KOPT-K1 (cell line): ENCODE results near the gene KRT7.

Source experiments
- H3K27ac ChIP-seq: fragments of 200-600 bp; sonication (generic); 2 replicates; pipeline ENCODE4 v1.5.1; 2016; ENCODE audit warnings: antibody characterized with exemption, mild to moderate bottlenecking, low read depth, low read length; ENCODE audit not compliant: poor library complexity, severe bottlenecking
- H3K36me3 ChIP-seq: fragments of 200-600 bp; sonication (generic); 2 replicates; pipeline ENCODE4 v1.5.1; 2017; ENCODE audit warnings: antibody characterized with exemption, mild to moderate bottlenecking, low read length, moderate library complexity; ENCODE audit not compliant: insufficient read depth
- H3K9me3 ChIP-seq: fragments of 200-600 bp; sonication (generic); 2 replicates; pipeline ENCODE4 v1.5.1; 2017; ENCODE audit warnings: antibody characterized with exemption, low read length, mild to moderate bottlenecking; ENCODE audit not compliant: insufficient read depth, poor library complexity, severe bottlenecking

Gene KRT7

DNA sequence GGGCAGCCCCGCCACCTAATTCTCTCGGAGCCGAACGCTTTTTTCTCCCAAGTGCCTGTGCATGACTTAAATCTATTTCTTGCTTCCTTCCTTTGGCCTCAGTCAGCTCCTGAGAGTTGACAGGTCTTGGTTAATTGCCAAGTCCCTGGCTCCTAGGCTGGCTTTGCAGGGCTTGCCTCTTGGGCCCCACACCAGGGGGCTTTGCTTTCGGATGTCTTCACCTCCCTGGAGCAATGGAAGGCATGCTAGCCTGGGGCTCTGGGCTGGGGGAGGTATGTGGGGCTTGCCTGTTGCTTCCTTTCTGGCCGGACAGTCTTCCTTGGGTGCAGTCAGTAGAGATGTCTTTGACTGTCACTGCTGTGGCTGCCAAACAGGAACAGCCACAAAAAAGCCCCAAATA is 39.1 kb upstream of the KRT7 start:
- no peaks in the 10 kb centered on the region for H3K36me3 ChIP-seq
- no peaks in the 10 kb centered on the region for H3K9me3 ChIP-seq
- no peak overlapping the region for H3K27ac ChIP-seq

DNA sequence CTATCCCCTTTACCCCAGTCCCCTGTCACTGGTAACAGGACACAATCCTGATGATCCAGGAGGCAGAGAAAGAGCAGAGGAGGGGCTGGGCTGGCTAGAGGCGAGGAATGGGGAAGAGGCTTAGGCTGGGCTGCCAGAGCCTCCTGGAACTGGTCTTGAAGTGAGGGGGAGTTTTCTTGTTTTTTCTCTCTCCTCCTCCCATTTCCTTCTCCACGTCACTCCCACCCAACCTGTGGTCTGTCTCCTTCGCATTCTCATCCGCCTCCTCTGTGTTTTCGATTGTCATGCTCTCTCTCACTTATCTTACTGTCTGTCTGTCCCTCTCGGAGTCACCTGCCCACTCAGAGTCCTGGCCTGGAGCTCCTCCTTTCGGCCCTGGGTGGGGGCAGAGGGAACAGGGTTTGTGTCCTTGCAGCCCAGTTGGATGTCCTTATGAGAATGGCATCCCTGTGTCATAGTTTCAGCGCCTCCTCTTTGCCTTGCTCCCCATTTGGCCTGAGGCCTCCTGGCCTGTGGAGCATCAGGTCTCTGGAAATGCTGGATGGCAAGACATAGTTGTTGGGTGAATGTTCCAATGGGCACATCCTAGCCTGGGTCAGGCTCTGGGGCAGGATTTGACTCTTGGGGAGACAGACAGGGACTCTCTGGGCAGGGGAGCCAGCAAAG is 37.8 kb upstream of the KRT7 start:
- H3K36me3 ChIP-seq = no peaks in the 10 kb centered on the region
- no peak overlapping the region for H3K27ac ChIP-seq
- no peaks in the 10 kb centered on the region for H3K9me3 ChIP-seq

DNA sequence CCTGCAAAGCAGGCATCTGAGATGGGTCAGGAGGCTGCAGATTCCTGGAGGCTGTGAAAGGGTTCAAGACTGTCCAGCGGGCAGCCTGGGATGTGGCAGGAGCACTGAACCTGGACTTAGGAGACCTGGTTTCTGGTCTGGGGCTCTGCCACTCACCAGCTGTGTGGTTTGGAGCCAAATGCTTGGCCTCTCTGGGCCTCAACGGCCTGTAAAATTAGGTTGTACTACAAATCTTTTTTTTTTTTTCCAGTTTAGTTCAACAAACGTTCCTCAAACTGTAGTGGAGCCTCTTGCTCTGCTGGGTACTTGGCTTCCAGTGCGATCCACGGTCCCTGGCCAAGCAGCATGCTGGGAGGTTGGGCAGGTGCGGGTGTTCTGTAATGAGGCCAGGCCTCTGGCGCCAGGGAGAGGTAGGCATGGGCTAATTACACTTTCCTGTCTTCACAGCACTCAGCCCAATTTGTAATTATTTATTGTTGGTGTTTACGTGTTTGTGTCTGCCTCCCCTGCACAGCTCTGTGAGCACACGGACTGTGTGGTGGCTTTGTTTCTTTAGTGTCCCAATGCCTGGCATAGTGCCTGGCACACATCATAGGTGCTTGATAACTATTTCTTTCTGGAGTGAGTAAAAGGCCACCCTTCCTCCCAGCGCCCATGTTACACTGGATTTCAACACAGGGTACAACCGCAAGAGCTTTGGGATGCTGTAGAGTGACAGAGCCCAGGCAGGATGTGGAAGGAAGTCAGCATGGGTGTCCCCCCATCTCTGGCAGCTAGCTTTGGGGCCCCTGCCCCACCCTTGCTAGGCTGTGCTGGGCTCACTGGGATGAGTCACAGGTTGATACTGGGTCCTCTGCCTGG is 35.4 kb upstream of the KRT7 start:
- H3K36me3 ChIP-seq = no peaks in the 10 kb centered on the region
- H3K9me3 ChIP-seq = no peaks in the 10 kb centered on the region
- no peak overlapping the region for H3K27ac ChIP-seq

DNA sequence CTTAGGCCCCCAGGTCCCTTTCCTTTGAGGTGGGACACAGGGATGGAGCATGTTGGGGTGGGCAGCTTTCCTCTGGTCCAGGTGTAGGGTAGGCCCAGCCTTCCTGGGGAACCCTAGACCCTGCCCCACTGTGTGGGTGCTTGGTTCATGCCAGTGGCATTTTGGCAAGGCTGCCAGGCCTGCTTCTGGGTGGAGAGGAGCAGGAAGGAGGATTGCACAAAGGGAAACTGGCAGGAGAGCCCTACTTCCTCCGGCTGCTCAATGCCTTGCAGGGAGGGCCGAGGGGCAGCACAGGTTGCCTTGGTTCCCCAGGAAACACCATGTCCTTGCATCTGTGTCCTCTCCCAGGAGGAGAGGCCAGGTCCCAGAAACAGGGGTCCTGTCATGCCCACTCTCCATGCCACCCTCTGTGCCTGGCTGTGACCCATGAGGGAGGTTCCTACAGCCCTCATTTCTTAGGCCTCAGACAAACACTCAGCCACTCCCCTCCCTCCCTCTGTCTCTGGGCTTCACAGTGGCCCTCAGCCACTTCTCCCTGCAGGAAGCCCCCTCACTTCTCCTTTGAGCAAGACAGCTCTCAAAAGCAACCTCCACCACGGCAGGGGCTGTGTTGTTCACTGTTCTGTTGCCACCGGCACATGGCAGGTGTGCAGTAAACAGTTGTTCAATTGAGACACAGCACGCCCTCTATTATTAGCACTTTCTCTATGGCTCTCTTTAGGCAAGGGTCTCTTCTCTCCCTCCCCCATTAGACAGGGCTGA is 34.4 kb upstream of the KRT7 start:
- Histone ChIP-seq H3K36me3 (no peaks in the 10 kb centered on the region), H3K9me3 (no peaks in the 10 kb centered on the region), H3K27ac (no peak overlapping the region)

DNA sequence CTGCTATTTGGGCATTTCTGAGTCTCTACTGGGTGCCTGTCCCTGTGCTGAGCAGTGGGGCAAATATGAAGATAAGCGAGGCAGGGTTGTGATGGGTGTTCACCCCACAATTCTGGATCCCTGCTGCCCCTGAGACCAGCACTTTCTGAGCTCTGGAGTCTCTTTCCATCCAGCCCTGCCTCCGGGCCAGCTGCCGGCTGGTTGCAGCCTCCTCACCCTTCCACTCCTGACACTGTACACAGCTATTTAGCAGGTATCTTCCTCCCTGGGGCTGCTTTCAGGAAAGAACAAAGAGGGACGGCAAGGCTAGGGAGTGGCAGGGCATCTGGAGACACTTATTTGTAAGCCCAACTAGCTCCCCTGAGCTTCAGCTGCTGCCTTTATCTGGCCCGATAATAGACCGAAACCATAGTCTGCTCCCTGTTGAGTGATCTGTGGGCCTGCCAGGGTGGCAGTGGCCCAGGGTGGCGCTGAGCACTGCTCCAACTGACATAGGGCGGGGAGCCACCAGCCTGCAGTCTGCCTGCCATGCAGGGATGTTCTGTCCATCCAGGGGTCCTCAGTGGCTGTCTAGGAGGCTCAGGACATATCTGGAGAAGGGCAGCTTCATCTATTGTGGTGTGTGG is 33.6 kb upstream of the KRT7 start:
- Histone ChIP-seq H3K27ac (no peak overlapping the region), H3K9me3 (no peaks in the 10 kb centered on the region), H3K36me3 (no peaks in the 10 kb centered on the region)

DNA sequence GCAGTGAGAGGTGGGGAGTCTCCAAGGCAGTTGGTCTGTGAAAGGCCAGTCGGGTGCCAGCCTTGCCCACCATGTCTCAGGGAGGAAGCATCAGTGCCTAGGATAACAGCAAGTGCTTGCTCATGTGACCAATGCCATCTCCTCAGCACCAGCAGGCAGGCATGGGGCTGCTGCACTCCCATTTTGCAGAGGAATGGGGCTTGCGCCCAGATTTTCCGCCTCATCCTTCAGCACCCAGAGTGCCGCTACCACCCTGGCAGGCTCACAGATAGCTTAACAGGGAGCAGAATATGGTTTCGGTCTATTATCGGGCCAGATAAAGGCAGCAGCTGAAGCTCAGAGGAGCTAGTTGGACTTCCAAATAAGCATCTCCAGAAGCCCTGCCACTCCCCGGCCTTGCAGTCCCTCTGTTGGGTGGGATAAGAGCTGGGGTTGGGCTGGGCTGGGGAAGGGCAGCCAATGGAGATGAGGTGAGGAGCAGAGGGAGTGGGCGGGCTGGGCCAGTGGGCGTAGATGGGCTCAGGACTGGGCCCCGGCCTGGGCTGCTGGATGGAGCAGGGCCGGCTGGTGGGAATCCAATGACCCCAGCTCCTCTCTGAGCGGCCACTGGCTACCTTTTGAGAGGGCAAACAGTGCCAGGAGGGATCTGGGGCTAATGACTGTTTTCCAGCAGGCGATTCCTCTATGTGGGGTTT is 32.8 kb upstream of the KRT7 start:
- no peaks in the 10 kb centered on the region for H3K9me3 ChIP-seq
- no peak overlapping the region for H3K27ac ChIP-seq
- no peaks in the 10 kb centered on the region for H3K36me3 ChIP-seq

DNA sequence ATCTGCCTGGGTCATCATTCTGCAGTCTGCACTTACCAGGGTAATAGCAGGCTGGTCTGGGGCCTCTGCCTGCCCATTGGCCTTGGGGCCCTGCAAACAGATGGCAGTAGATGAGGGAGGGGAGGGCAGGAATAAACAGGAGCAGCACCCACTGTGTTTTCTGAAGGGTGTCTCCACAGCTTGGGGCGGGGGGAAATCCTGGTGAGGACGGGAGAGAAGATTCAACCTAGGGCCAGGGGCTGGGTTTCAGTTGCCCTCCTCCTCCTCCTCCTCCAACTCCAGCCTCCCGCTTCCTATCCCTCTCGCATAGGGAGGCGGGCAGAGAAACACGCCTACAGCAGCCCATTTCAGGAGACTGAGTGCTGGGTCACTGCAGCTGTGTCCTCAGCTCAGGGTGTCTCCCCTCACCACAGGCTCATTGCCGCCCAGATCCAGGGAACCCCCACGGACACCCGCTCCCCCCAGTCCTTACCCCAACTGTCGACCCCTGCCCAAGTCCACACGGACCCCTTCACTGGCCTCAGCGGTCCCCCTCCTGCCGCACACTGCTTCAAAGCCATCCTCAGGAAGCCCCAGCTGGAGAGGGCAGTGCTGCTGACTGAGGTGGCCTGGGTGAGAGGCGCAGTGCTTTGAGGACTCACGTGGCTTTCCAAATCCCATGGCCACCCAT is 32.1 kb upstream of the KRT7 start:
- no peaks in the 10 kb centered on the region for H3K9me3 ChIP-seq
- no peak overlapping the region for H3K27ac ChIP-seq
- no peaks in the 10 kb centered on the region for H3K36me3 ChIP-seq

DNA sequence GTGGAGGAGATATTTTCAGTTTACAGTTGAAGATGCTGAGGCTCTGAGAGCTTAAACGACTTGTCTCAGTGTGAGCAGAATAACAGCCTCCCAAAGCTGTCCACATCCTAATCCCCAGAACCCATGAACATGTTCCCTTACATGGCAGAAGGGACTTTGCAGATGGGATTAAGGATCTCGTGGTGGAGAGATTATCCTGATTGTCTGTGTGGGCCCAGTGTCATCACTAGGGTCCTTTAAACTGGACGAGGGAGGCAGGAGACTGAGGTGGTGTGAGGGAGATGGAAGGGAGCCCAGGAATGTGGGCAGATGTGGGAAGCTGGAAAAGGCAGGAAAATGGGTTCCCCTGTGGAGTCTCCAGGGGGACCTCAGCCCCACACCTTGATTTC is 31.6 kb upstream of the KRT7 start:
- no peaks in the 10 kb centered on the region for H3K36me3 ChIP-seq
- no peaks in the 10 kb centered on the region for H3K9me3 ChIP-seq
- no peak overlapping the region for H3K27ac ChIP-seq

DNA sequence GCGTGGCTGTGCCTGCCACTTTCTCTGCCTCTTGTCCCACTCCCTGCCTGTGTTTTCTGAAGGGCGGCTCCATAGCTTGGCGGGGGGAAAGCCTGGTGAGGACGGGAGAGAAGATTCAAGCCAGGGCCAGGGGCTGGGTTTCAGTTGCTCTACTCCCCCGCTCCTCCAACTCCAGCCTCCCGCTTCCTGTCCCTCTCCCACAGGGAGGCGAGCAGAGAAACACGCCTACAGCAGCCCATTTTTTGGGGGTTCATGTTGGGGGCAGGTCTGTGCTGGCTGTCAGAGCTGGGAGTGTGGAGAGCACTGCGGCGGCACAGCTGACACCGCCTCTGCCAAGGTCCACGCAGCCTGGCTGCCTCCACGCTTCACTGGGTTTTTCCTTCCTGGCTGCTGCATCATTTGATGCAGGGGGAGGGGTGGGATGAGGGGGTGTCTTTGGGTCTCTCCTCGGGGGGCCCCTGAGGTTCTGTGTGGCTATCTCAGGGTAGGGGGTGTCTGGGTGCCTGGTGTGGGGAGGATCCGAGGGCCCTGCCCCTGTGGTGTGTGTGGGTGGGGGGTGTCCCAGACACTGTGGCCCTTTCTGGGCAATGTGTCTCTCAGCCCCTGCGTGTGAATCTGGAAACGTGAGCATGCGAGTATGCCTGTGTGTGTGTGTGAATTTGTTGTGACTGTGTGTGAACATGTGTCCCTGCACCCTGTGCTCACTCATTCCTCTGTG is 30.5 kb upstream of the KRT7 start:
- Histone ChIP-seq H3K9me3 (no peaks in the 10 kb centered on the region), H3K27ac (no peak overlapping the region), H3K36me3 (no peaks in the 10 kb centered on the region)

DNA sequence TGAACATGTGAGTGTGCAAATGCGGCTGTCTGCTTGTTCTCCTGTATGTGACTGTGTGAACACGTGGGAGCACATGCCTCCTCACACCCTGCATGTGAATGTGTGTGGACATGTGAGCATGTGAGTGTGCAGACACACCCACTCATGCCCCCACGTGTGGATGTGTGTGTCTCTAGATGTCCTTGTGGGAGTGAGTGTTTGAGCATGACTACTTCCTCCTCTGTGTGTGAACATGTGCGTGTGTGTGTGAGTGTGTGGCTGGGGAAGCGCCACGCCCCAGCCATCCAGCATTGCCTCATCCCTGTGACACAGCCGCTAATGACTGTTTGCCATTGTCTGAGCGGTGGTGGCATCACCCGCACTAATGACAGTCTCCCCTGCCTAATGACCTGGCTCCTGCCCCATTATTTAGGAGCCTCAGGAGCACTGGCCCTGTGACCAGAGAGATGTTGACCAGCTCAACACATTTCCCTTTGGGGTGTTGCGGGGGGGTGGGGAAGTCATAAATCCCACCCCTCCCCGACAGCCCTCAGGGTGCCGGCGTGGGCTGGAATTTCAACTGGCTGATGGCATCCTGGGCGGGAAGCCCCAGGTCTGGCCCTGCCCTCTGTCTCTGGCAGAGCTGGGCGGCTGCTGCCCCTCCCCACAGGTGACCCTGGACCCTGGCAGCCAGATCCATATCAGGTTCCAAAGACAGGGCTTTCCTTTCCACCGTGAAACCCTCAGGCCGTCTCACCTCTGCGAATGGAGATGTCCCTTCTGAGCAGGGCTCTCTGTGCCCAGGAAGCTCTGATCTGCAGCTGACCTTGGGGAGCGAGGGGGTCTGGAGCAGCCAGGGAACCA is 29.7 kb upstream of the KRT7 start:
- Histone ChIP-seq H3K27ac (no peak overlapping the region), H3K9me3 (no peaks in the 10 kb centered on the region), H3K36me3 (no peaks in the 10 kb centered on the region)

DNA sequence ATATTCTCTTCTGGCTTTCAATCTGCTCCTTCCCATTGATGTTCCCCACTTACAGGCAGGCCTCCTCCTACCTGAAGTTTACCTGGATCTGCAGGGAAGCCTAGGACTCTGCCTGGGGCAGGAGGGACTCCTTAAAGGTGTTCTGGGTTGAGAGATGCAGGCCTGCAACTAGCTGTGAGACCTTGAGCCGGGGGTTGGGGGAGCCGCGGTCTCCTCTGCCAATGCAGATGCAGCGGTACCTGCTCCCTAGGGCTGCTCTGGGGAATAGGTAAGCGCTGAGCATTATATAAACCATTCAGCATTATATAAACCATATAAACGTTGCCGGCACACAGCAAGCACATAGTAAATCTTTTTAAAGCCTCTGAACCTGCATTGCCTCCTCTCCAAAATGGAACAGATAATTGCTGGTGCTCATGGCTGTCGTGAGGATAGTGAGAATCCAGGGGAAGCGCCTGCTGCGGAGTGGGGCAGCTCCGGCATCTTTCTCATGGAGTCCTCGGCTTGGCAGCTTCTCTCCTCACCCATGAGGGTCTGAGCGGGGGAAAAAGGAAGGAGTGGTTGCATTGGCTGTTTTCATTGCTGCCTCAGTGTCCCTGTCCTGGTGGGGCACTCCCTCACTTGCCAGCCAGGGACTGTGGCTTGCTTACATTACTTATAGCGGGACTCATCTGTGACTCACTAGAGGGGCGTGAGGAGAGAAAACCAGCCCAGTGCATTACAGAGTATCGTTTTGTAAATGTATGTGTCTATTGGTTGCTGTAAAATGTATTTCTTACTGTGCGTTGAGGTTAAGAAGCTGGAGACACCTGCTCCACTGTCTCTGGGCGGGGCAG is 28.7 kb upstream of the KRT7 start:
- Histone ChIP-seq H3K9me3 (no peaks in the 10 kb centered on the region), H3K36me3 (no peaks in the 10 kb centered on the region), H3K27ac (no peak overlapping the region)

DNA sequence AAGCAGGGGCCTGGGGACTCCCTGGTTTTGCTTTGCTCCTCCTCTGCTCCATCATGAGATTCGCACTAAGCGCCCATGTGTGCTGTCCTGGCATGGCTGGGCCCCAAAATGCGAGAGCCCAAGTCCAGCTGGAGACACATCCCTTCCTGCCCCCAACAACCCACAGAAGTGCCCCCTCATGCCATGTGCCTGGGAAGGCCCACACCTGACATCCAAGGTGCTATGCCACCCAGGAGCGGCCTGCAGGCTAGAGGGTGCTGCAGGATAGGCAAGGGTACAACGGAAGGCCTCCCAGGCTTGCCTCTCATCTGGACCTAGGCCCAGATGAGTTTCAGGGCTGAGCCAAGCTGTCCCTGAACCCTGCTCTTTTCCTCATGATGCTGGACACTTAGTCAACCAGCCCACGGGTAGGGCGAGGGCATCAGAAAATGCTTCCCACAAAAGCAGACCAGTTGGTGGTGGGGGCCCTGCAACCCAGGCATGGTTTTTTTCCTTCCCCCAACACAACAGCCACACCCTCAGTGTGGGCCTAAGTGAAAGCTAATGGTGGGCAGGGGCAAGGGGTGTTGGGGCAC is 28.0 kb upstream of the KRT7 start:
- H3K9me3 ChIP-seq = no peaks in the 10 kb centered on the region
- H3K27ac ChIP-seq = no peak overlapping the region

More for the DNA sequence above, 28.0 kb upstream of the KRT7 start:
- no peaks in the 10 kb centered on the region for H3K36me3 ChIP-seq
